ENCODE data around the gene UBD.

UBD gene

DNA sequence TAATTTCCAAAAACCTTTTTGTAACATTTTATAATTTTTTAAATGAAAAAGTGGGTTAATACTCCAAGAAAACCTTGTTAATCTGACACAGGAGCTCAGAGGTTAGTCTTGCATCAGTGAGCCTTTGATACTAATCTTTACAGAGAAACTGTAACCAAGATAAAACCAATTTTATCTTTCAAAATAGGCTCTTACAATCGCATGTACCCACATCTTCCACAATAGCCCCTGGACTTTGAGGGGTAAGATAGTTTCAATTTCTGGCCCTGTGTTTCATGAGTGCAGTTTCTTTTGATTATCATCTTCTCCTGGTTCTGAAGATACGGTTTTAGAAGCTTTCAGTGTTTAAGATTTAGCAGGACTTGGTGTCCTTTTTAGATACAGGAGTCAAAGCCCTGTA lies 37.3 kb downstream of the UBD start:
- Histone ChIP-seq H3K4me1 (ENCODE audit: control insufficient read depth, insufficient read depth, low read length) (no peaks in the 10 kb centered on the region), H3K36me3 (ENCODE audit: control insufficient read depth in 2 of 2, insufficient read depth in 1 of 2, low read length in 2 of 2) (no peaks in the 10 kb centered on the region), H3K9me3 (ENCODE audit: control insufficient read depth, insufficient read depth, low read depth, low read length) (no peaks in the 10 kb centered on the region), H3K27ac (ENCODE audit: extremely low read depth, low read depth, low read length) (no peak overlapping the region), H3K4me3 (ENCODE audit: low read depth, low read length) (no peak overlapping the region)
- TF ChIP-seq ZBTB21 (tag by site-specific recombination; IDR thresholded peaks at IDR 0.05) = no peak
- no peak for TF ChIP-seq ZNF571 (tag by site-specific recombination; IDR thresholded peaks at IDR 0.05)
- TF ChIP-seq EGR2 (tag by site-specific recombination; IDR thresholded peaks at IDR 0.05; ENCODE audit: low read depth) = no peak
- no peak for TF ChIP-seq PRDM6 (tag by site-specific recombination; IDR thresholded peaks at IDR 0.05)
- no peak for TF ChIP-seq ZNF433 (tag by site-specific recombination; IDR thresholded peaks at IDR 0.05; ENCODE audit: low read depth)
- no peak for TF ChIP-seq ZNF670 (tag by site-specific recombination; IDR thresholded peaks at IDR 0.05; ENCODE audit: low read depth)
- no peak for TF ChIP-seq ZNF792 (tag by site-specific recombination; IDR thresholded peaks at IDR 0.05)
- TF ChIP-seq, protein P1, sequence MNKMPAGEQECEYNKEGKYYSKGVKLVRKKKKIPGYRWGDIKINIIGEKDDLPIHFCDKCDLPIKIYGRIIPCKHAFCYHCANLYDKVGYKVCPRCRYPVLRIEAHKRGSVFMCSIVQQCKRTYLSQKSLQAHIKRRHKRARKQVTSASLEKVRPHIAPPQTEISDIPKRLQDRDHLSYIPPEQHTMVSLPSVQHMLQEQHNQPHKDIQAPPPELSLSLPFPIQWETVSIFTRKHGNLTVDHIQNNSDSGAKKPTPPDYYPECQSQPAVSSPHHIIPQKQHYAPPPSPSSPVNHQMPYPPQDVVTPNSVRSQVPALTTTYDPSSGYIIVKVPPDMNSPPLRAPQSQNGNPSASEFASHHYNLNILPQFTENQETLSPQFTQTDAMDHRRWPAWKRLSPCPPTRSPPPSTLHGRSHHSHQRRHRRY (tag by site-specific recombination; IDR thresholded peaks at IDR 0.05) = no peak
- no peak for TF ChIP-seq ZFHX2 (tag by site-specific recombination; conservative IDR thresholded peaks at IDR 0.05)
- TF ChIP-seq ZNF350 (tag by site-specific recombination; IDR thresholded peaks at IDR 0.05) = no peak
- no peak for TF ChIP-seq ZNF837 (tag by site-specific recombination; IDR thresholded peaks at IDR 0.05)
- TF ChIP-seq FEZF1 (tag by site-specific recombination; IDR thresholded peaks at IDR 0.05) = no peak
- no peak for TF ChIP-seq ZNF121 (tag by site-specific recombination; IDR thresholded peaks at IDR 0.05)
- TF ChIP-seq PRDM10 (tag by site-specific recombination; IDR thresholded peaks at IDR 0.05) = no peak
- no peak for TF ChIP-seq BCL11B (tag by site-specific recombination; IDR thresholded peaks at IDR 0.05; ENCODE audit: low read depth)
- TF ChIP-seq ZNF16 (tag by site-specific recombination; IDR thresholded peaks at IDR 0.05; ENCODE audit: low read depth) = no peak
- no peak for TF ChIP-seq IKZF3 (tag by site-specific recombination; IDR thresholded peaks at IDR 0.05)
- CTCF ChIA-PET = no interaction called here
- POLR2A ChIA-PET = no interaction called here

DNA sequence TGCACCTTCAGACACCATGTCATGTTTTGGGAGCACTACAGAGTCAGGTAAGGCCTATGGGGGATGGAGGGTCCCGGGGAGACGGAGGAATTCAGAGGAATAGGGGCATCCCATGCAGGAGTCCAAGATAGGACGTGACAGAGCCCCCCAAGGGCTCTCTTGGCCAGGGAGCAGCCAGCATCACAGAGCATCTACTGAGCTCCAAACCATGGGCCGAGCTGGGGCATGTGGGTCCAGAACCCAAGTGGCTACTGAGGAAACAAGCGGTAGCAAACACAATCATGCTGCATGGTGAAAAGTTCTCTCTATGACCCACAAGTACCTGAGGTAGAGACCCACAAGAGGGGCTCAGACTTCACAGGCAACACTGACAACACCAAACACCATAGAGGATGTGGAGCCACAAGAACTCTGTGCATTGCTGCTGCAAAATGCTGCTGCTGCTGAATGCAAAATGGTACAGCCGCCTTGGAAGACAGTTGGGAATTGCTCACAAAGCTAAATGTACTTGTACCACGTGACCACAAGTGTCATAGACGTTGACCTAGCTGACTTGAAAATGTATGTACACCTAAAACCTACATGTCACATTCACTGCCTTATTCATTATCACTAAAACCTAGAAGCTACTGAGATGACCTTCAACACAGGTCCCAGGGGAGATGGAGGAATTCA lies 38.4 kb downstream of the UBD start:
- H3K4me1 ChIP-seq (ENCODE audit: control insufficient read depth, insufficient read depth, low read length) = peaks cover 4% of the 10 kb centered on the region; the same call in 1 of the 2 replicates
- no peaks in the 10 kb centered on the region for H3K9me3 ChIP-seq (ENCODE audit: control insufficient read depth, insufficient read depth, low read depth, low read length)
- no peaks in the 10 kb centered on the region for H3K36me3 ChIP-seq (ENCODE audit: control insufficient read depth in 2 of 2, insufficient read depth in 1 of 2, low read length in 2 of 2)
- no peak overlapping the region for H3K4me3 ChIP-seq (ENCODE audit: low read depth, low read length)
- ChIA-PET POLR2A (no interaction called here), CTCF (no interaction called here)
- H3K27ac ChIP-seq (ENCODE audit: extremely low read depth, low read depth, low read length) = no peak overlapping the region
- TF ChIP-seq KLF16 (tag by site-specific recombination; IDR thresholded peaks at IDR 0.05) (no peak), TRIM28 (IDR thresholded peaks at IDR 0.05; ENCODE audit: borderline replicate concordance, low read length) (no peak), CTCF (tag by site-specific recombination; IDR thresholded peaks at IDR 0.05) (no peak), ZFP41 (tag by site-specific recombination; IDR thresholded peaks at IDR 0.05; ENCODE audit: borderline replicate concordance) (no peak), ZNF658 (tag by site-specific recombination; IDR thresholded peaks at IDR 0.05) (no peak), SALL2 (tag by site-specific recombination; IDR thresholded peaks at IDR 0.05; ENCODE audit: borderline replicate concordance) (no peak), ZBTB21 (tag by site-specific recombination; IDR thresholded peaks at IDR 0.05) (no peak), SETDB1 (IDR thresholded peaks at IDR 0.05; ENCODE audit: insufficient read length, low read length) (no peak), ZNF311 (tag by site-specific recombination; IDR thresholded peaks at IDR 0.05; ENCODE audit: borderline replicate concordance) (no peak)
- TF ChIP-seq, protein P2, sequence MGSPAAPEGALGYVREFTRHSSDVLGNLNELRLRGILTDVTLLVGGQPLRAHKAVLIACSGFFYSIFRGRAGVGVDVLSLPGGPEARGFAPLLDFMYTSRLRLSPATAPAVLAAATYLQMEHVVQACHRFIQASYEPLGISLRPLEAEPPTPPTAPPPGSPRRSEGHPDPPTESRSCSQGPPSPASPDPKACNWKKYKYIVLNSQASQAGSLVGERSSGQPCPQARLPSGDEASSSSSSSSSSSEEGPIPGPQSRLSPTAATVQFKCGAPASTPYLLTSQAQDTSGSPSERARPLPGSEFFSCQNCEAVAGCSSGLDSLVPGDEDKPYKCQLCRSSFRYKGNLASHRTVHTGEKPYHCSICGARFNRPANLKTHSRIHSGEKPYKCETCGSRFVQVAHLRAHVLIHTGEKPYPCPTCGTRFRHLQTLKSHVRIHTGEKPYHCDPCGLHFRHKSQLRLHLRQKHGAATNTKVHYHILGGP (tag by site-specific recombination; IDR thresholded peaks at IDR 0.05) = no peak

All from HEK293 (cell line).